Measurements from ENCODE around the gene USP35.

DNA sequence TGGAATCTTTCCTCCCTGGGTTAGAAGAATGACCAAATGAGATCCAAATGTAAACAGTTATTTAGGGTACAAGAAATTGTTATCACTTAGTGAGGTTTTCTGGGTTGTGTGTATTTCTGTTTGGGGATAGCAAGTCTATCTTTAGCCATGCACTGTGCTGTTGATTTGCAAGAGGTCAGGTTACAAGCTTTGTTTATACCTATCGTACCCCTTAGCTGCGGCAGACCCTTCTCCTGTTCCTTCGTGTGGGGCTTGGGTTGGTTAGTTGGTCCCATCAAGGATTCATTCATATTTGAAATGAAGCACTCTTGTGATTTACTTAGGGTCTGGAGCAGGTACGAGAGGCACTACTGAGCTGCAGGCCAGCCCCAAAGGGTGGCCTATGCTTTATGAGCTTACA lies 72.6 kb downstream of the USP35 start:
- TF ChIP-seq POLR2A (IDR thresholded peaks at IDR 0.05) (no peak), POLR2AphosphoS5 (IDR thresholded peaks at IDR 0.05) (no peak), CTCF (IDR thresholded peaks at IDR 0.05) (no peak)
